ENCODE measurements around the gene MALSU1. TPM values are rescaled to one million over a fixed set of nuclear protein-coding genes. Genes with fewer than 3 reads are reported as not detected.
A peak's percentile ranks its signal among the peaks of the same experiment; 100 is the strongest.

MALSU1 gene
- total and polyA plus RNA-seq, 2 experiments from 2014 or later, result 61.8 to 92.6 TPM

DNA sequence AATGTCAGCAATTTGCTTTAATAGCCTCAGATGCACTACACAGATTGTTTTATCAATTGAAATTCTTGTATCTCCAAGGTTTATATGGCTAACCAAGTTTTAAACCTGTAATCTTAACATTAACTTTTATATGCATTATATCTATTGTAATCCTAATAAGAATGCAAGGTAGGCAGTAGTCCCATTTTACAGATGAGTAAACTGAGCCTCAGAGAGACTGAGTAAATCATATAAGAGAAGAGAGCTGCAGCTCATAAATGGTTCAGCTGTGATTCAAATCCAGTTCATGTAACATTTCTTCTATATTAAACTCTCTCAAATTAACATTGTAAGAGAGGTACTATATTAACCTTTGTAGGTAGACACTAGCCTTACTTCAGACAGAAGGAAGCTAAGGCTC, 44.0 kb downstream of the MALSU1 start:
- Histone ChIP-seq H3K4me3 (no peak overlapping the region), H3K4me2 (no peak overlapping the region), H3K4me1 (ENCODE audit: insufficient read depth) (peaks cover 25% of the 10 kb centered on the region), H3K36me3 (replicated peaks; ENCODE audit: insufficient read depth, low read depth) (no peaks in the 10 kb centered on the region), H2AFZ (no peak overlapping the region), H3K9me2 (replicated peaks; ENCODE audit: insufficient read depth) (no peaks in the 10 kb centered on the region), H4K20me1 (ENCODE audit: insufficient read depth, poor library complexity, severe bottlenecking) (no peaks in the 10 kb centered on the region), H3K27ac (no peak overlapping the region), H3K27me3 (no peaks in the 10 kb centered on the region), H3K9me3 (ENCODE audit: low read depth) (no peaks in the 10 kb centered on the region), H3K79me2 (peaks cover 4% of the 10 kb centered on the region)
- DNase-seq (ENCODE audit: low spot score), result no peak
- no peak for TF ChIP-seq EZH2phosphoT487 (IDR thresholded peaks at IDR 0.05; ENCODE audit: low read depth, severe bottlenecking, unreplicated experiment)
- no peak for TF ChIP-seq EZH2 (IDR thresholded peaks at IDR 0.05; ENCODE audit: borderline replicate concordance)
- TF ChIP-seq, protein P1, sequence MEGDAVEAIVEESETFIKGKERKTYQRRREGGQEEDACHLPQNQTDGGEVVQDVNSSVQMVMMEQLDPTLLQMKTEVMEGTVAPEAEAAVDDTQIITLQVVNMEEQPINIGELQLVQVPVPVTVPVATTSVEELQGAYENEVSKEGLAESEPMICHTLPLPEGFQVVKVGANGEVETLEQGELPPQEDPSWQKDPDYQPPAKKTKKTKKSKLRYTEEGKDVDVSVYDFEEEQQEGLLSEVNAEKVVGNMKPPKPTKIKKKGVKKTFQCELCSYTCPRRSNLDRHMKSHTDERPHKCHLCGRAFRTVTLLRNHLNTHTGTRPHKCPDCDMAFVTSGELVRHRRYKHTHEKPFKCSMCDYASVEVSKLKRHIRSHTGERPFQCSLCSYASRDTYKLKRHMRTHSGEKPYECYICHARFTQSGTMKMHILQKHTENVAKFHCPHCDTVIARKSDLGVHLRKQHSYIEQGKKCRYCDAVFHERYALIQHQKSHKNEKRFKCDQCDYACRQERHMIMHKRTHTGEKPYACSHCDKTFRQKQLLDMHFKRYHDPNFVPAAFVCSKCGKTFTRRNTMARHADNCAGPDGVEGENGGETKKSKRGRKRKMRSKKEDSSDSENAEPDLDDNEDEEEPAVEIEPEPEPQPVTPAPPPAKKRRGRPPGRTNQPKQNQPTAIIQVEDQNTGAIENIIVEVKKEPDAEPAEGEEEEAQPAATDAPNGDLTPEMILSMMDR (IDR thresholded peaks at IDR 0.05; ENCODE audit: poor library complexity), result no peak

DNA sequence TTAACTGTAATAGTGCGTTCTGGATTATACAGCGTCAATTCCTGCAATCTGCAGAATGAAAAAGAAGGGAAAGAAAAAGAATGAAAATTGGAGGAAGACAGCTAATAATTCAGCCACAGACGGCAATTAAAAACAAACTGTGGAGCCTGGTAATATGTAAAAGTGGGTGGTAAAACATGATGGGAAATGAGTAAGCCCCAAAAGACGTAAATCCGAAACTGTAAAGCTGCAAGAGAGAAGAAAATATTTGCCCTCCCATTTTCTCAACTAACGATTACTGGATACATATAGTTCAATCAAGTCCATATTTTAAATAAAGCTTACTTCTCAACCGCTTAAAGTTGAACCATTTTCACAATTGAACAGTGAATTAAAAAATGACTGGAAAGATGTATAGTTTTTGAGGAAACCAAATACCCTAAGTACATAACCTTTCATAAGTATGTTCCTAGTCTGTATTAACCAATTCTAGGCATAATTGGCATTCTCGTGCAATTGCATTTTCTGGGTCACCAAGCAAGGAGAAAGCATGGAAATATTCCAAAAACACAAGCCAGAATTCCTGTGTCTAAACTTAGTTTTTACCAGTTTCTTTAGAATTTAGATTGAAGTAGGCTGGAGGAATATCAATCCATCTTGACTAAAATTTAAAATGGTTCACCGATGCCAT, 44.8 kb downstream of the MALSU1 start:
- Histone ChIP-seq H3K9me3 (ENCODE audit: low read depth) (no peaks in the 10 kb centered on the region), H3K36me3 (replicated peaks; ENCODE audit: insufficient read depth, low read depth) (no peaks in the 10 kb centered on the region), H3K9me2 (replicated peaks; ENCODE audit: insufficient read depth) (no peaks in the 10 kb centered on the region), H3K4me3 (no peak overlapping the region), H3K4me2 (no peak overlapping the region), H3K27ac (no peak overlapping the region), H3K4me1 (ENCODE audit: insufficient read depth) (peaks cover 24% of the 10 kb centered on the region), H3K79me2 (peaks cover 2% of the 10 kb centered on the region), H3K27me3 (no peaks in the 10 kb centered on the region), H4K20me1 (ENCODE audit: insufficient read depth, poor library complexity, severe bottlenecking) (no peaks in the 10 kb centered on the region), H2AFZ (no peak overlapping the region)
- TF ChIP-seq EZH2phosphoT487 (IDR thresholded peaks at IDR 0.05; ENCODE audit: low read depth, severe bottlenecking, unreplicated experiment), result no peak
- WGBS (ENCODE audit: low lambda C conversion rate, missing lambda C conversion rate), result 92% methylated on average over 9 of the region's 9 CpGs
- DNase-seq (ENCODE audit: low spot score), result no peak

DNA sequence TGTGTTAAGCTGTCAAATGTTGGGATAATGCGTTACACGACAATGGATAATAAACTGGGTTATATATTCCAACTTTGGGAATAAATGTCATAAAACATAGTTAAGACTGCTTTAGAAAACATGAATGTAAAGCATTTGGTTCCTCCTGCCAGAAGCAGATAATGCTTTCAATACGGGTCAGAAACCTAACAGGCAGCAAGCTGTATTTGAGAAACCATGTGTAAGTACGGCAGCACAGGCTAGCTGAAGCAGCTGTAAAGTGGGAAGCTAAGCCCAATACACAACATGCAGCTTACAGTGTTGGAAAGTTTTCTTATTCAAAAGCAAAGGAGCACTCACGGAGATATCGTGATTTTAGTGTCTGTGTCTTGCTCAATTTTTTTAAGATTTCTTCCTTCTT, 46.5 kb downstream of the MALSU1 start:
- Histone ChIP-seq H3K27me3 (no peaks in the 10 kb centered on the region), H3K4me3 (no peak overlapping the region), H4K20me1 (ENCODE audit: insufficient read depth, poor library complexity, severe bottlenecking) (no peaks in the 10 kb centered on the region), H3K36me3 (replicated peaks; ENCODE audit: insufficient read depth, low read depth) (no peaks in the 10 kb centered on the region), H3K27ac (peak overlapping the region; percentile 36), H3K9me2 (replicated peaks; ENCODE audit: insufficient read depth) (no peaks in the 10 kb centered on the region), H3K79me2 (peaks cover 2% of the 10 kb centered on the region), H2AFZ (no peak overlapping the region), H3K4me1 (ENCODE audit: insufficient read depth) (peaks cover 16% of the 10 kb centered on the region), H3K4me2 (no peak overlapping the region), H3K9me3 (ENCODE audit: low read depth) (no peaks in the 10 kb centered on the region)
- TF ChIP-seq EZH2 (IDR thresholded peaks at IDR 0.05; ENCODE audit: borderline replicate concordance), result no peak
- TF ChIP-seq, protein P1 (IDR thresholded peaks at IDR 0.05; ENCODE audit: poor library complexity), result no peak
- TF ChIP-seq EZH2phosphoT487 (IDR thresholded peaks at IDR 0.05; ENCODE audit: low read depth, severe bottlenecking, unreplicated experiment), result no peak
- no peak for DNase-seq (ENCODE audit: low spot score)
- 66% methylated on average over 6 of the region's 6 CpGs for WGBS (ENCODE audit: low lambda C conversion rate, missing lambda C conversion rate)

DNA sequence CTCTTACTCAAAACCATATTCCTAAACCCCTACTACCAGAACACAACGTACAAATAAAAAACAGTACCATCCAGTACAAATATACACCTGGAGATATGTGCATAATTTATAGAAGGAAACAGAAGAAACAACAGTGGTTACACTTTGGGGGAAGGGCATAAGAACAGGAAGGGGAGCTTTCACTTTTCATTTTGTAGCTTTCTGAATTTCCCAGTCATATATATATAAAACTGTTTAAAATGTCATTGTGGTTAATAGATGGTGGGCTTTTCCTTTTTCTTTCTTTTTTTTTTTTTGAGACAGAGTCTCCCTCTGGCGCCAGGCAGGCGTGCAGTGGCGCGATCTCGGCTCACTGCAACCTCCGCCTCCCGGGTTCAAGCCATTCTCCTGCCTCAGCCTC, 47.2 kb downstream of the MALSU1 start:
- 89% methylated on average over 1 of the region's 8 CpGs for WGBS (ENCODE audit: low lambda C conversion rate, missing lambda C conversion rate)
- TF ChIP-seq, protein P1 (IDR thresholded peaks at IDR 0.05; ENCODE audit: poor library complexity), result no peak
- TF ChIP-seq EZH2 (IDR thresholded peaks at IDR 0.05; ENCODE audit: borderline replicate concordance) (no peak), EZH2phosphoT487 (IDR thresholded peaks at IDR 0.05; ENCODE audit: low read depth, severe bottlenecking, unreplicated experiment) (no peak)

More for the DNA sequence above, 47.2 kb downstream of the MALSU1 start:
- Histone ChIP-seq H4K20me1 (ENCODE audit: insufficient read depth, poor library complexity, severe bottlenecking) (no peaks in the 10 kb centered on the region), H3K27me3 (no peaks in the 10 kb centered on the region), H2AFZ (no peak overlapping the region), H3K79me2 (peaks cover 2% of the 10 kb centered on the region), H3K4me1 (ENCODE audit: insufficient read depth) (peaks cover 15% of the 10 kb centered on the region), H3K4me3 (no peak overlapping the region), H3K27ac (no peak overlapping the region), H3K9me3 (ENCODE audit: low read depth) (no peaks in the 10 kb centered on the region), H3K36me3 (replicated peaks; ENCODE audit: insufficient read depth, low read depth) (no peaks in the 10 kb centered on the region), H3K9me2 (replicated peaks; ENCODE audit: insufficient read depth) (no peaks in the 10 kb centered on the region), H3K4me2 (no peak overlapping the region)
- no peak for DNase-seq (ENCODE audit: low spot score)

Measured in hepatocyte (in vitro differentiated cells).